GM23338 (cell line): ENCODE data around the gene ANKFY1.

ENCODE experiments used
- JUNB ChIP-seq: IDR thresholded peaks from one replicate; pipeline ENCODE4 v1.6.1; 2016; ENCODE audit warnings: antibody characterized with exemption; ENCODE audit not compliant: unreplicated experiment
- POLR2AphosphoS5 ChIP-seq: IDR thresholded peaks from 2 replicates; pipeline ENCODE4 v1.6.1; 2016; ENCODE audit warnings: antibody characterized with exemption, low read depth
- STAT1 ChIP-seq: IDR thresholded peaks from one replicate; pipeline ENCODE4 v1.6.1; 2016; ENCODE audit warnings: antibody characterized with exemption; ENCODE audit not compliant: unreplicated experiment
- TF ChIP-seq, protein P1 (sequence below), 2 experiments: fragments of 200-600 bp in 1 of 2; sonication (generic) in 1 of 2; conservative IDR thresholded peaks; 2 replicates each; pipeline versions ENCODE4 v1.5.1 to v1.6.1; 2016 to 2017; ENCODE audit warnings: antibody characterized with exemption in 2 of 2, low read depth in 2 of 2, mild to moderate bottlenecking in 2 of 2, moderate library complexity in 1 of 2
- TF ChIP-seq, protein P2 (sequence below): IDR thresholded peaks from one replicate; pipeline ENCODE4 v1.6.1; 2018; ENCODE audit warnings: antibody characterized with exemption; ENCODE audit not compliant: unreplicated experiment

DNA sequence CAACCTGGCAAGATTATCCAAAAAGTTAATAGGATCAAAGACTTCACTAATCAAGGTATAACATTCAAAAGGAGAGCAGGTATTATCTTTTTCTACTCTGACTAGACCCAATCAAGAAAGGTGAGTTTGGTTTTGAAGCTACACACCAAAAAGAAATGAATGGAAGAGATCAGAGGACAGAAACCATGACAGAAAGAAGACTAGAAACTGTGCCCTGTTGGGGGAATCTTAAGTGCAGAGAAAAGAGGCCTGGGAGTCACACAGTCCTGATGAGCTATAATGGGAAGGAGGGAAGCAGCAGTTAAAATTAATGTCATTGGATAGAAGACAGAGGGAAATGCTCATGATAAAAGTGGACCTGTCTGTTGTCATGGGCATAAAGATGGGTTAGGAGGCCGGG, 138.2 kb downstream of the ANKFY1 start:
- TF ChIP-seq, protein P1, sequence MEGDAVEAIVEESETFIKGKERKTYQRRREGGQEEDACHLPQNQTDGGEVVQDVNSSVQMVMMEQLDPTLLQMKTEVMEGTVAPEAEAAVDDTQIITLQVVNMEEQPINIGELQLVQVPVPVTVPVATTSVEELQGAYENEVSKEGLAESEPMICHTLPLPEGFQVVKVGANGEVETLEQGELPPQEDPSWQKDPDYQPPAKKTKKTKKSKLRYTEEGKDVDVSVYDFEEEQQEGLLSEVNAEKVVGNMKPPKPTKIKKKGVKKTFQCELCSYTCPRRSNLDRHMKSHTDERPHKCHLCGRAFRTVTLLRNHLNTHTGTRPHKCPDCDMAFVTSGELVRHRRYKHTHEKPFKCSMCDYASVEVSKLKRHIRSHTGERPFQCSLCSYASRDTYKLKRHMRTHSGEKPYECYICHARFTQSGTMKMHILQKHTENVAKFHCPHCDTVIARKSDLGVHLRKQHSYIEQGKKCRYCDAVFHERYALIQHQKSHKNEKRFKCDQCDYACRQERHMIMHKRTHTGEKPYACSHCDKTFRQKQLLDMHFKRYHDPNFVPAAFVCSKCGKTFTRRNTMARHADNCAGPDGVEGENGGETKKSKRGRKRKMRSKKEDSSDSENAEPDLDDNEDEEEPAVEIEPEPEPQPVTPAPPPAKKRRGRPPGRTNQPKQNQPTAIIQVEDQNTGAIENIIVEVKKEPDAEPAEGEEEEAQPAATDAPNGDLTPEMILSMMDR (conservative IDR thresholded peaks at IDR 0.05; ENCODE audit: low read depth in 2 of 2), result no peak
- TF ChIP-seq, protein P2, sequence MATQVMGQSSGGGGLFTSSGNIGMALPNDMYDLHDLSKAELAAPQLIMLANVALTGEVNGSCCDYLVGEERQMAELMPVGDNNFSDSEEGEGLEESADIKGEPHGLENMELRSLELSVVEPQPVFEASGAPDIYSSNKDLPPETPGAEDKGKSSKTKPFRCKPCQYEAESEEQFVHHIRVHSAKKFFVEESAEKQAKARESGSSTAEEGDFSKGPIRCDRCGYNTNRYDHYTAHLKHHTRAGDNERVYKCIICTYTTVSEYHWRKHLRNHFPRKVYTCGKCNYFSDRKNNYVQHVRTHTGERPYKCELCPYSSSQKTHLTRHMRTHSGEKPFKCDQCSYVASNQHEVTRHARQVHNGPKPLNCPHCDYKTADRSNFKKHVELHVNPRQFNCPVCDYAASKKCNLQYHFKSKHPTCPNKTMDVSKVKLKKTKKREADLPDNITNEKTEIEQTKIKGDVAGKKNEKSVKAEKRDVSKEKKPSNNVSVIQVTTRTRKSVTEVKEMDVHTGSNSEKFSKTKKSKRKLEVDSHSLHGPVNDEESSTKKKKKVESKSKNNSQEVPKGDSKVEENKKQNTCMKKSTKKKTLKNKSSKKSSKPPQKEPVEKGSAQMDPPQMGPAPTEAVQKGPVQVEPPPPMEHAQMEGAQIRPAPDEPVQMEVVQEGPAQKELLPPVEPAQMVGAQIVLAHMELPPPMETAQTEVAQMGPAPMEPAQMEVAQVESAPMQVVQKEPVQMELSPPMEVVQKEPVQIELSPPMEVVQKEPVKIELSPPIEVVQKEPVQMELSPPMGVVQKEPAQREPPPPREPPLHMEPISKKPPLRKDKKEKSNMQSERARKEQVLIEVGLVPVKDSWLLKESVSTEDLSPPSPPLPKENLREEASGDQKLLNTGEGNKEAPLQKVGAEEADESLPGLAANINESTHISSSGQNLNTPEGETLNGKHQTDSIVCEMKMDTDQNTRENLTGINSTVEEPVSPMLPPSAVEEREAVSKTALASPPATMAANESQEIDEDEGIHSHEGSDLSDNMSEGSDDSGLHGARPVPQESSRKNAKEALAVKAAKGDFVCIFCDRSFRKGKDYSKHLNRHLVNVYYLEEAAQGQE, result no peak
- TF ChIP-seq STAT1 (no peak), JUNB (no peak), POLR2AphosphoS5 (no peak)
